Parathyroid adenoma (tissue), 2 donors: Measurements from ENCODE around the gene CRYAA.
"Not testable (repeated sequence)": the region's sequence is repeated elsewhere in the genome, so short reads cannot be mapped to it uniquely, and the experiment has no call there.

Experiments
- H2AFZ ChIP-seq: fragments of 300-600 bp; sonication (generic); one replicate; pipeline ENCODE4 v1.7.0; 2017; ENCODE audit warnings: antibody characterized with exemption, mild to moderate bottlenecking
- H3K27ac ChIP-seq: fragments of 300-600 bp; sonication (generic); one replicate; pipeline ENCODE4 v1.7.0; 2017
- H3K27me3 ChIP-seq: fragments of 300-600 bp; sonication (generic); one replicate; pipeline ENCODE4 v1.7.0; 2017; ENCODE audit warnings: low read length; ENCODE audit not compliant: control insufficient read depth, insufficient read depth
- H3K36me3 ChIP-seq: fragments of 300-600 bp; sonication (generic); one replicate; pipeline ENCODE4 v1.7.0; 2017; ENCODE audit warnings: low read length; ENCODE audit not compliant: control insufficient read depth, insufficient read depth
- H3K4me1 ChIP-seq: fragments of 300-600 bp; sonication (generic); one replicate; pipeline ENCODE4 v1.7.0; 2017; ENCODE audit warnings: control low read depth
- H3K4me2 ChIP-seq: fragments of 300-600 bp; sonication (generic); one replicate; pipeline ENCODE4 v1.7.0; 2017; ENCODE audit warnings: low read length
- H3K4me3 ChIP-seq: fragments of 300-600 bp; sonication (generic); one replicate; pipeline ENCODE4 v1.7.0; 2017; ENCODE audit warnings: low read depth, low read length
- H3K79me2 ChIP-seq: fragments of 300-600 bp; sonication (generic); one replicate; pipeline ENCODE4 v1.7.0; 2017; ENCODE audit warnings: control low read depth
- H3K9ac ChIP-seq: fragments of 300-600 bp; sonication (generic); one replicate; pipeline ENCODE4 v1.7.0; 2017; ENCODE audit warnings: mild to moderate bottlenecking
- H3K9me3 ChIP-seq: fragments of 300-600 bp; sonication (generic); one replicate; pipeline ENCODE4 v1.7.0; 2017; ENCODE audit warnings: low read length; ENCODE audit not compliant: control insufficient read depth
- donor health status: primary hyperparathyroidism.

Gene CRYAA, protein sequence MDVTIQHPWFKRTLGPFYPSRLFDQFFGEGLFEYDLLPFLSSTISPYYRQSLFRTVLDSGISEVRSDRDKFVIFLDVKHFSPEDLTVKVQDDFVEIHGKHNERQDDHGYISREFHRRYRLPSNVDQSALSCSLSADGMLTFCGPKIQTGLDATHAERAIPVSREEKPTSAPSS

DNA sequence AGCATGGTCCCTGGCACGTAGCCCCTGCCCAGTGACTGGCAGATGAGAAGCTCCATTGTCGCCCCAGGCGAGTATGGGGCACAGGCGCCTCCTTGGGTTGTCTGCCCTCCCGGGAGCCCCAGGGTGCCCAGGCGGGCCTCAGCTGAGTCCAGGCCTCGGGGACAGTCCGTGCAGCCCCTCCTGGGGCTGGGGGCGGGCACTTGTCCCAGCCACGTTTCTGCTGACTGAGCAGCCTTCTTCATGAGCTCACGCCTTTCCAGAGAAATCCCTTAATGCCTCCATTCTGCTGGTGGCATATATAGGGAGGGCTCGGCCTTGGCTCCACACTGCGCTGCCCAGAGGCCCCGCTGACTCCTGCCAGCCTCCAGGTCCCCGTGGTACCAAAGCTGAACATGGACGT lies at the start of gene CRYAA:
Gene CRYAA, plus strand, starts transcription at position 301 of the 400 bp plus-strand sequence. Its CDS starts 92 bp downstream, at position 393.
- not testable (repeated sequence) for H3K79me2 ChIP-seq, H3K27ac ChIP-seq, H3K27me3 ChIP-seq, H3K4me1 ChIP-seq, H3K9me3 ChIP-seq, H3K4me3 ChIP-seq, H3K36me3 ChIP-seq, H3K4me2 ChIP-seq, H3K9ac ChIP-seq, H2AFZ ChIP-seq

DNA sequence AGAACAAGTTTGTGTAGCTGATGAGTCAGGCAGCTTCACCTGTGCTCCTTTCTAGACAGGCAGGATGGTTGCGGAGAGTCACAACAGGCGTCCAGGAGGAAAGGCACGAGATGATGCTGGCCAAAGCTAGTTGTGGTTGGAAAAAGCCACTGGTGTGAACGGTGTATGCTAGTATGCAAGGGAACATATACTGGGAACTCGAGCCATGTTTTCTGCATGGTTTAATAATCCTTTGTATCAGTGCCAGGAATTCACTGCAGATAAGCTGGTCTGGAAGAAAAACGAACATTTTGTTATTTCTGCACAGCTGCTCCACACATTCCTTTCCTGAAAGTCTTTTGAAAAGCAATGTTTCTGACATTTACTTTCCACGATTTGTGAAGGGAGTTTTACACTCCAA lies 38.7 kb upstream of the CRYAA start:
- H3K27me3 ChIP-seq, H3K4me3 ChIP-seq, H3K4me1 ChIP-seq, H3K27ac ChIP-seq, H3K9ac ChIP-seq, H2AFZ ChIP-seq, H3K9me3 ChIP-seq, H3K79me2 ChIP-seq, H3K4me2 ChIP-seq, H3K36me3 ChIP-seq: not testable (repeated sequence)

DNA sequence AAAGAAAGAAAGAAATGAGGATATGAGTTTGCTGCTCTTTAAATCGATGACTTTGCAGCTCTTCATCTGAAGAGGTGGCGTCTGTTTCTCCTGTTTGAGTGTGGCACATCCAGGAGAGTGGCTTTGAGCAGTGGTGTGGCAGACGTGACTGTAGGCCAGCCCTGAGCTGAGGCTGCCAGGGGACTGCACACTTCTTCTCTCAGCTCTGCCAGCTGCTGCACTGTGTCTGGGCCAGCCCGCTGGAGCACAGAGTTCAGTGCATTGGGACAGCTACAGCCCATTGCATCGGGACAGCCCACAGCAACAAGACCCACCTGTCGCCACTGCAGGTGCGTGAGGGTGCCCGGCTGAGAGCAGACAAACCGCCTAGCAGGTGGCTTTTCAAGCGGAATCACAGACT lies 34.3 kb upstream of the CRYAA start:
- not testable (repeated sequence) for H3K27ac ChIP-seq, H3K4me2 ChIP-seq, H3K79me2 ChIP-seq, H3K4me3 ChIP-seq, H3K9ac ChIP-seq, H3K27me3 ChIP-seq, H2AFZ ChIP-seq, H3K9me3 ChIP-seq, H3K4me1 ChIP-seq, H3K36me3 ChIP-seq

DNA sequence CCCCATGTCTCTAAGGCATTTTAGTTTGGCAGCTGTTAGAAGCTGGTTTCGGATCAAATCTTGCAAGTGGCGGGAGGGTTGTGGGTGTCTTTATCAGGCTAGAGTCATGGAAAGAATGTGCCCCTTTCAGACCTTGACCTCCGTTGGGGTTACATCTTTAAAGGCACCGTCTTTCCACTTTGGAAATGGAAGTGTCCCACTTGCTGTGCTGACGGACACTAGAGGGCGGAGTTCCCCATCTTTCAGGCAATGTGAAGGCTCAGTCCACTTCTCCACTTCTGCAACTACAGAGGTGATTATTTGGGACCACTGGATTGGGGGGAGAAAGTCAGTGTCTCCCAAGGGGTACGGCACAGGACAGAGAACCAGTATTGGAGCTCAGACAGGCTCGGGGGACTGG lies 29.9 kb upstream of the CRYAA start:
- H3K4me3 ChIP-seq, H3K9me3 ChIP-seq, H3K27me3 ChIP-seq, H3K4me2 ChIP-seq, H3K4me1 ChIP-seq, H3K9ac ChIP-seq, H2AFZ ChIP-seq, H3K36me3 ChIP-seq, H3K79me2 ChIP-seq, H3K27ac ChIP-seq: not testable (repeated sequence)

DNA sequence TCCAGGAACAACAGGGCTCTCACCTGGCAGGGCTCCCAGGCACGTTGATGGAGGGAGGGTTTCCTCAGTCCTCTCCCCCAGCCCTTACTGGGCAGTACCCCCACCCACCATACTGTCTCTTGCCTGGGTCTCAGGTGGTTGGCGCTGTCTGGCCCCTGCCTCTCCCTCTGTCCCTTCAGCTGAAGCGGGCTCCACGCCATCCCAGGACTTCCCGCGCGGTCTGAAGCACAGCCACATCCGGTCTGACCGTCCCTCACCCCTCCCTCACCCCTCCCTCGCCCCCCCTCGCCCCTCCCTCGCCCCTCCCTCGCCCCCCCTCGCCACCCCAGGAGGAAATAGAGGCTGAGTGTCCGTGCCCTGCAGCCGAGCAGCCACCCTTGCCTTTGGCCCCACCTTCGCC lies 27.4 kb upstream of the CRYAA start:
- H2AFZ ChIP-seq: not testable (repeated sequence)

DNA sequence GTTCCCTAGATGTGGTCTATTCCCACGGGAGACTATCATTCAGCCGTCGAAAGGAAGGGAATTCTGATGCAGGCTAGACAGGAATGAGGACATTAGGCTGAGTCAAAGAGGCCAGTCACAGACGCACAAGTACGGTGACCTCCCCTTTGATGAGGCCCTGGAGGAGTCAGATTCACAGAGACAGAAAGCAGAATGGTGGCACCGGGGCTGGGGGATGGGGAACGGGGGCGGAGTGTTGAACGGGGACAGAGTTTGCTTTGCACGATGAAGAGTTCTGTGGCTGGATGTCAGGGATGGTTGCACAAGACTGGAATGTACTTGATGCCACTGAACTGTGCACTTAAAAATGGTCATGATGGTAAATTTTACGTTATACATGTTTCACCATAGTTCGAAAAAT lies 22.2 kb upstream of the CRYAA start:
- not testable (repeated sequence) for H3K4me3 ChIP-seq, H3K36me3 ChIP-seq, H2AFZ ChIP-seq, H3K27me3 ChIP-seq, H3K9ac ChIP-seq, H3K79me2 ChIP-seq, H3K9me3 ChIP-seq, H3K27ac ChIP-seq, H3K4me2 ChIP-seq, H3K4me1 ChIP-seq

More for the DNA sequence above, 27.4 kb upstream of the CRYAA start:
- H3K27me3 ChIP-seq, H3K9me3 ChIP-seq, H3K27ac ChIP-seq, H3K36me3 ChIP-seq, H3K4me3 ChIP-seq, H3K79me2 ChIP-seq, H3K4me1 ChIP-seq, H3K9ac ChIP-seq, H3K4me2 ChIP-seq: not testable (repeated sequence)

DNA sequence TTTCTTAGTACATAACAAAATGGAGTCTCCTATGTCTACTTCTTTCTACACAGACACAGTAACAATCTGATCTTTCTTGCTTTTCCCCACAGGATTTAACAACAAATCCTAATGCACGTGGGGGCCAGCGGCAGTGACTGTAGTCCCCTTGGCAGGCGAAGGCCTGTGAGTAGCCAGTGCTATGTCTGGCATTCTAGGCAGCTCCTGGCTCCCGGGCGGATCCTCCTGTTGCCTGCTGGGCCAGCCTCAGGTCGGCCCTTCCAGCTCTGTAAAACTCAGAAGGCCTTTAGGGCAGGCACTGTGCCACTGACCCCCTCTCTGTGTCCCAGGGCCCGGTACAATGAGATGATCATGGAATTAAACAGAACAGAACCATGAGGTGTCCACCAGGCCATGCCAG lies 20.8 kb upstream of the CRYAA start:
- not testable (repeated sequence) for H3K4me1 ChIP-seq, H3K4me3 ChIP-seq, H3K27me3 ChIP-seq, H3K79me2 ChIP-seq, H3K36me3 ChIP-seq, H3K4me2 ChIP-seq, H3K9me3 ChIP-seq, H3K27ac ChIP-seq, H3K9ac ChIP-seq, H2AFZ ChIP-seq

DNA sequence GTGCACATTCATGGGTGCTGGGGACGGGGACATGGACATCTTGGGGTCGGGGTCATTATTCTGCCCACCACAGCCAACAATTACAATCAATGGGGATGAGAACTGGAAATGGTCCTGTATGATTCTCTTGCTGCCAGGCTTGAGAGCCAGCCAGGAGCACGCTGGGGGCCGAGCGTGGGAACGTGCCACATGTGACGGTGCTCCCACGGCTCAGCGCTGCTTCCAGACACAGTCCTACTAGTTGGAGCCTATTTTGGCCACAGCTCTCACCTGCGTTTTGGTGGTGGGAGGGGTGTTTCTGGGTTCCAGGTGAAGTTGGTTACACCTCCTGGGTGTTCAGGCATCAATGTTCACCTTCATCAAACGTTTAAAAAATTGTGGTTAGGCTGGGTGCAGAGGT lies 19.5 kb upstream of the CRYAA start:
- not testable (repeated sequence) for H3K4me3 ChIP-seq, H3K4me1 ChIP-seq, H3K4me2 ChIP-seq, H3K9me3 ChIP-seq, H3K9ac ChIP-seq, H3K27me3 ChIP-seq, H3K27ac ChIP-seq, H2AFZ ChIP-seq, H3K36me3 ChIP-seq, H3K79me2 ChIP-seq

DNA sequence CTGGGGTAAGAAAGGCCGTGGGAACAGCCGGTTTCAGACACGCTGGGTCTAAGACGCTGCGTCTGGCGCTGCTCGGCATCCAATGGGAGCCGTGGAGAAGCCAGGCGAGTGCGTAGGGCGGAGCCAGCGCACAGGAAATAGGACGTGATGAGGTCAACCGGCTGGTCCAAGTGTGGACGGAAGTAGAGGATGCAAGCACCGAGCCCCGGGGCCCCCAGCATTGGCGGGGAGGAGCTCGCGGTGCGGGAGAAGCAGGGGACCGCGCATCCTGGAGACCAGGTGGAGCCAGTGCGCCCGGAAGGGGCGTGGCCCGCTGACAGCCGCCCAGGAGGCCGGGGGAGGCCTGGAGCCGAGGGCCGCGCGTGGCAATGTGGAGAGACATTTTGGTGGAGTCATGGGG lies 15.2 kb upstream of the CRYAA start:
- H2AFZ ChIP-seq, H3K27me3 ChIP-seq, H3K4me3 ChIP-seq, H3K27ac ChIP-seq, H3K79me2 ChIP-seq, H3K4me2 ChIP-seq, H3K4me1 ChIP-seq, H3K36me3 ChIP-seq, H3K9me3 ChIP-seq, H3K9ac ChIP-seq: not testable (repeated sequence)

DNA sequence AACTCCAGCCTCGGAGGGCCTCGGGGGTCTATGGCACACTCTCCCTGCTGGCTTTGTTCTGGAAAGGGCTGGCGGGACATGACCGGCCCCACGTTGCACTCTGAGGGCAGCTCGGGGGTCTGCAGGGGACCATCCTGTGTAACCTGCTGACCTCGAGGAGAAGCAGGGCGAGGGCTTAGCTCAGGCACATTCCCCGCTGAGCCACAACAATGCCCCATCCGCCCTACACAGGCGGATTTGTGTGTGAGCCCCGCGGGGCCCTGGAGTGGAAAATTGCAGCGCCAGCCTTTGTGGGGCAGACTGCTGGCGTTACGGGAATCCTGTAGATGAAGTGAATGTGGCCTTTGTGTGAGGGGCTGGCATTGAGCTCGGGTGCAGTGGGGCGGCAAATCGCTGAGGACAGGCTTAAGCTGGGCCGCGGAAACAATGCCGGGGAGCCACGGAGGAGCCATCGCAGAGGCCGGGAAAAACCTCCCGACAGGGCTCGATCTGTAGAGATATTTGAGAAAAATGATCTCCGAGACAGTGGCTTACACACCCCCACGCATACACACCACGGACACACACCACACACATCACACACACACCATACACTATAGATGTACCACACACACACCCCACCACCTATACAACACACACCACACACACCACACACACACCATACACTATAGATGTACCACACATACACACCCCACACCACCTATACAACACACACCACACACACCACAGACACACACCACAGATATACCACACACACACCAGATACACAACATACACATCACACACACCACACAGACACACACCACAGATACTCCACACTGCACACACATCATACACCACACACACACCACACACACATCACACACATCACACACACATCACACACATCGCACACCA lies 9.3 kb upstream of the CRYAA start:
- H3K27me3 ChIP-seq, H3K9ac ChIP-seq, H3K4me1 ChIP-seq, H3K4me3 ChIP-seq, H3K36me3 ChIP-seq, H3K27ac ChIP-seq, H2AFZ ChIP-seq, H3K4me2 ChIP-seq, H3K79me2 ChIP-seq, H3K9me3 ChIP-seq: not testable (repeated sequence)
